RKO (cell line): ENCODE data around the gene FDX1.

Experiments
- DNase-seq: peaks from one replicate; pipeline ENCODE4 v3.0.0-alpha.2; 2016; ENCODE audit warnings: low spot score

The FDX1 gene

DNA sequence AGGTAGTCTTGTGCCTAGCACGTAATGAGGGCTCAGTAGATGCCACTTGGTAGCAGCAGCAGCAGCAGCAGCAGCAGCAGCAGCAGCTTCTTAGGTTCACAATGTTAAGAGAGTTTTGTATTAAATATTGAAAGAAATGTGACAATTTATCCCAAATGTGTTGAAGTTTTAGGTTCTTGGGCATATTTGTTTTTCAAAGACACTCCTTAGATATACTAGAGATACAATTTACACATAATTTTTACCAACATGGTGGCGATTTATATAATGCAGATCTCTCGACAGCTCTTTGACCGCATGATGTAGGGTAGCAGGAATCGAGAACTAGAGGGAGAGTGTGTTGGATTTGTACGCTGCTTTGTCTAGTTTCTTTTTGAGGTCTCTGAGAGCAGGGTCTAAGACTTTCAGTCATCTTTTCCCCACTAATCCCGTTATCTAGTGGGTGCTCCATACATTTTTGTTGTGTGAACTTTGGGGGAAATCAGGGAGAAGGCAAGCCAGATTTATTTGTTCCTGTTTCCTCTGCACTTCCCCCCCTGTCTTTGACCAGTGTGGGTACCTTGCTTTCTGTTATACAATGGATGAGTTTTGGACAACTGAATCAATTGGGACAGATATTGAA, 1.4 kb downstream of the FDX1 start:
- peak; percentile 52 for DNase-seq

DNA sequence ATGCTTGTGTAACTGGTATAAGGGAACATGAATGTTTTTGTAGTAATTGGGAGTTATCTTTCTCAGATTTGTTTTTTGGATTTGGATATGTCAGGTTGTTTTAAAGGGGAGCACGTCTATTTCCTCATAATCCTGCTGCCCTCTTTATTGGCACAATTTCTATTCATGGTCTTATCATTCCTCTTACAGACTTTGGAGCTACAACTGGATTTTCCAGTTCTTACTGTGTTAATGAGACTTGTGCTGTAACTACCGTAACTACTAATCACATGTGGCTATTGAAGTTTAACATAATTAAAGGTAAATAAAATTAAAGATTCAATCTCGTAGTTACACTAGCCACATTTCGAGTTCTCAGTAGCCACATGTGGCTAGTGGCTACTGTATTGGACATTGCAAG, 1.9 kb downstream of the FDX1 start:
- peak; percentile 12 for DNase-seq

DNA sequence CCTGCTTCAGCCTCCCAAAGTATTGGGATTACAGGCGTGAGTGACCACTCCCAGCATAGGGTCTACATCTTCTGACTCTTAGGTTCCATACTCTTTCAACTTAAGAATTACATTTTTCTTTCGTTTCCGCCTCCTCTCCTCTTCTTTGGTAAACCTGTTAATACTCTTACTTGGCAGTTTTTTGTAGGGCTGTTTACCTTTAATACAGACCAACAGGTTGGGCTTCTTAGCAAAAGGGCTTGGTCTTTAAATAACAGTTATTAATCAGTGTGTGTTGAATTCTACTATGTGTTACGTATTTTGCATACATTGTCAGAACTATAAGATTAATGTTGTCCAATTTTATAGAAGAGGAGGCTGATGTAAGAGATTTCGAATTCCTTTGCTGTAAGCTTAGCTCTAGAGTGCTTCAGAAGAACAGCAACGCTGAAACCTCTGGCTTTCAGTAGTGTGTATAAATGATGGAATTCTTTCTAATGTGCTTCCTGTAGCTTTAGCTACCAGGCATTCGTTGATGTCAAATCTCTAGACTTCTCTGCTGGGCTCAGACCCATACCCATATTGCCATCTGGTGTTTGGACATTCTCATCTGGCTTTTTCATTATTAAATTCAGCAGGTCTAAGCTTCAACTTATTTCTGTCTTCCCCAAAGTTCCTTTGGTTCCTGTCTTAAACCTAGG, 3.1 kb downstream of the FDX1 start:
- peak; percentile 22 for DNase-seq

DNA sequence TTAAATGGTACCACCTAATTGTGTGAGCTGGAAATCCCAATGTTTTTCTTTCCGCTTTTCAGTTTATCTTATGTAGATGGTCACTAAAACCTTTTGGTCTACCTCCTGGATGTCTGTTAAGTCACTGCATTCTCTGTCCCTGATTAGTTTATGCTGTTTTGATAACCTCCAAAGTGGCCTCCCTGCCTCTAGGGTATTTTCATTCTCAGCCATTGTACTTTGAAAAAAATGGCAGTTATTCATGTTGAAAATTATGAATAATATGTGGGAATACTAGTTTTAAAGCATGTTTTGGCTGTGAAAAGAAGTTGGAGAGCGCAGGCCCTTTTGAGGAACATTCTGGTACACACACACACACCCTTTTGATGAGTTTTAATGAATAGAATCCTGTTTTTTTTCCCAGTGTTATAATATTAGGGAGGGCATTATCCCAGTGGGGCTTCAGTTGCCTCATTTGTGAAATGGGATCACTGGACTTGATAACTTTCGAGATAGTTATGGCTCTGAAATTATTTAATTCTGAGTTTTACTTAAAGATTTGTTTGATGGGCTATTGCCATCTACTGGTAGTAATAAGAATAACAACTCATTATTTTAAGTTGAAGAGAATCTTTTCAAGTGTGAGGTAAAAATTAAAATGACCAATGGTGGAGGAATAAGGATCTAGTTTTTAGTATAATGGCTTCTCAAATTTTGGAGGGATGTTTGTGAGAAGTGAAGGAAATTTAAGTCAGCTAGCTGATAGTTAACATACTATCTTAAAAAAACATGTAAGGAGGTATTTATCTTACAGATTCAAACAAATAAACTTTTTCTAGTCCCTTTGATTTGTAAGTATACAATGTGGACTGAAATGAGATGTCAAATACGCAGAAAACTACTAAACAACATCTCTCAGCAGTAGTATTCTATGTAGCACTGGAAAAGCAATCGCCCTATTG, 3.9 kb downstream of the FDX1 start:
- DNase-seq = peak; percentile 68

DNA sequence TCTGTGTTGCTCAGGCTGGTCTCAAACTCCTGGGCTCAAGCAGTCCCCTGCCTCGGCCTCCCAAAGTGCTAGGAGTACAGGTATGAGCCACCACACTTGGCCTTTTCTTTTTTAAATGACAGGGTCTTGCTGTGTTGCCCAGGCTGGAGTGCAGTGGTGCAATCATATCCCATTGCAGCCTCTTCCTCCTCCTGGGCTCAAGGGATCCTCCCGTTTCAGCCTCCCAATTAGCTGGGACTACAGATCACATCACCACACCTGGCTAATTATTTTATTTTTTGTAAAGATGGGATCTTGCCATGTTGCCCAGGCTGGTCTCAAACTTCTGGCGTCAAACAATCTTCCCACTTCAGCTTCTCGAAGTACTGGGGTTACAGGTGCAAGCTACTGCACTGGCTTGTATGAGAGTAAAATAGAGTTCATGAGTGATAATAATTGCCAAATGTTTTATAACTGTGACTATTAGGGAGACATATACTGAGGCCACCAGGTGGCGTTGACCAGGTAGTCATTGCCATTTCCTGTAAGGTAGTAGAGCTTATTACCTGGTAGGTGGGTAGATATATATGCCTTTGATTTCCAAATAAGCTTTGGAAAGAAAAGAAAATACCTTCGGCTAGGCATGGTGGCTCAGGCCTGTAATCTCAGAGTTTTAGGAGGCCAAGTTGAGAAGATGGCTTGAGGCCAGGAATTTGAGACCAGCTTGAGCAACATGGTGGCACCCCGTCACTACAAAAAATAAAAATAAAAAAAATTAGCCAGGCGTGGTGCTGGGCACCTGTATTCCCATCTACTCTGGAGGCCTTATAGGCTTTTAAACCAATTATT, 5.4 kb downstream of the FDX1 start:
- DNase-seq = no peak

DNA sequence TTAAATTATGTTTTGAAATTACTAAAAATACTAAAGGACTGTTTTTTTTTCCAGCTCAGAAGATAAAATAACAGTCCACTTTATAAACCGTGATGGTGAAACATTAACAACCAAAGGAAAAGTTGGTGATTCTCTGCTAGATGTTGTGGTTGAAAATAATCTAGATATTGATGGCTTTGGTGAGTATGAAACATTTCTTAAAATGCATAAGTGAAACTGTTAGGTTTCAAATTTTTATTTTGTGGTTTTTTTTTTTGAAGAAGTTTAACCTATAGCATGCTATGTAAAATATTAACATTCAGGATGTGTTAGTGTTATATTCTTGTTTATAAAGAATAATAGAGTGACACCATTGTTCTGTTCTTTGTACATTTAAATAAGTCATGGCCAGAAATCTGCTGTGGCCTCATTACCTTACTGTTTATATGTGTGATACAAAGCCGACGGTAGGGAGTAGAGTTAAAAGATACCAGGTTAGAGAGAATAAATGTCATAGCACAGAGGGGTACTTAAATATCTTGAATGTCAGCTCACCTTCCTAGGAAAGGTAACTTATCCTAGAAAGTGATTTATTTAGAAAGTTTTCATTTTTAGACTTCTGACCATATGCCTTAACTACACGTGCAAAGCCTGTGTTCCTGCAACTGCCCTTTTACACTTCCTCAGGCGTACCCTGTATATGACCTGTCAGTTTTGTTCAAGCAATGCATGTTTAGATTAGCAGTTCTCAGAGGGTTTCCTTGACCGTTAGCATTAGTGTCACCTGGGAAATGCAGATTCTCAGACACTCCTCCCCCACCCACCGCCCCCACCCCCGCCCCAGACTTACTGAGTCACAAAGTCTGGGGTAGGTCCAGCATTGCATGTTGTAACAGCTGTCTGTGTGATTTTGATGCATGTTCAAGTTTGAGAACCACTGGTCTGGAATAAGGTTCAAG, 6.3 kb downstream of the FDX1 start:
- no peak for DNase-seq

DNA sequence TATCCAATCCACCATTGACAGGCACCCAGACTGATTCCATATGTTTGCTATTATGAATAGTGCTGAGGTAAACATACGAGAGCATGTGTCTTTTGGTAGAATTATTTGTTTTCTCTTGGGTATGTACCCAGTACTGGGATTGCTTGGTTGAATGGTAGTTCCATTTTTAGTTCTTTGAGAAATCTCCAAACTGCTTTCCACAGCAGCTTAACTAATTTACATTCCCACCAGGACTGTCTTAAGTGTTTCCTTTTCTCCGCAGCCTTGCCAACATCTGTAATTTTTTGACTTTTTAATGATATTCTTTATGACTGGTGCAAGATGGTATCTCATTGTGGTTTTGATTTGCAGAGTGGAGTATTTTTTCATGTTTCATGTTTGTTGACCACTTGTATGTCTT, 8.3 kb downstream of the FDX1 start:
- no peak for DNase-seq

DNA sequence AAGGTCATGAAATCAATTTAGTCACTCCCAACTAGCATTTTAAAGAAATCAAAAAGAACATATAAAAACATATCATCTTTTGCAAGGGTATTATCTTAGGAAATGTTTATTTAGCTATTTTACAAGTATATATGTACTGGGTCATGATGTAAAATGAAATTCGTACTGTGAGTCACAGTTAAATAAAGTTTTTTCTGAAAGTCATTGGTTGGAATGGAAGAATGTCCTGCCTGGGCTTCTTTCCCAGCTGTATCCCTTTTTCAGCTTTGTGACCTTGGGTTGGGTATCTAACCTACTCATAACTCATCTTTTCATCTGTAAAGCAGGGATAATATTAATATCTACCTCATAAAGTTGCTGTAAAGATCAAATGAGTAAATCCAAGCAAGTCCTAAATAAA, 15.7 kb downstream of the FDX1 start:
- no peak for DNase-seq

DNA sequence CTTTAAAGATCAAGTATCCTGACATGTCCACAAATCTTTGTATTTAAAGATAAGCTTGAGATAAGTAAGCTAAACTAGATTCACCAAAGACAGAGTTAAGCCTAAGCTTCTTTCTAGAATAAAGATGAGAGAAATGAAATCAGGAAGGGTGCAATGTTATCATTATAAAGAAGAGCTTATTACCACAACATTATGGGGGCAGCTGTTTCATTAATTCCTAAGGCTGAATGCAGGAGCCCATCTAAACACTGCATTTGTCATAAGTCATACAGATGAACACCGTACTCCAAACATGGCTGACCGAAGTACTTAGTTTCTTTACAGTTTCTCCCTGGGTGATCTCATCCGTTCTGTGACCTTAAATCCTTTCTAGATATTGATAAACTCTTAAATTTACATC, 16.3 kb downstream of the FDX1 start:
- DNase-seq = no peak

DNA sequence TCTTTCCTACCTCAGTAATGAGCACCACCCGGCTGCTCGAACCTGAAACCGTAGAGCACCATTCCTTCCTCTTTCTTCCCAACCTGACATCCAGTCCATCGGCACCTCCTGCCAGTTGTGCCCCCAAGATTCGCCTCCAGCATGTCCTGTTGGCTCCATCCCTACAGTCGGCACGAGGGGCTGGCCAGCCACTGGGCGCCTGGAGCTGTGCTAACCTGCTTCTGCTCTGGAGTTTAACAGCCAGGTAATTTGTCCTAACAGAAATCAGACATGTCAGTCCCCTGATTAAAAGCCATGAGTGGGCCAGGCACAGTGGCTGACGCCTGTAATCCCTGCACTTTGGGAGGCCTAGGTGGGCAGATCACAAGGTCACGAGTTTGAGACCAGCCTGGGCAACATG, 16.8 kb downstream of the FDX1 start:
- DNase-seq = no peak

DNA sequence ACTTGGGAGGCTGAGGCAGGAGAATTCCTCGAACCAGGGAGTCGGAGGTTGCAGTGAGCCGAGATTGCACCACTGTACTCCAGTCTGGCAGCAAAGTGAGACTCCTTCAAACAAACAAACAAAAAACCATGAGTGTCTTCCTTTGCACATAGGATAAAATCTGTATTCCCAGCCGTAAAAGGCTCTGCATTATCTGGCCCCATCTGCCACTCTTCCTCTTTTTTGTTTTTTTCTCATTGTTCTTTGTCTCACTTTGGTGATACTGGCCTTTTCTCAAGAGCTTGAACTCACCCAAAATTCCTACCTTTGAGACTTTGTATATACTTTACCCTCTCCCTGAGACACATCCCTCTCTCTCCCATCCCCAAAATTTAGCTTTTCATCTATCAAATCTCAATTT, 17.6 kb downstream of the FDX1 start:
- DNase-seq = no peak

DNA sequence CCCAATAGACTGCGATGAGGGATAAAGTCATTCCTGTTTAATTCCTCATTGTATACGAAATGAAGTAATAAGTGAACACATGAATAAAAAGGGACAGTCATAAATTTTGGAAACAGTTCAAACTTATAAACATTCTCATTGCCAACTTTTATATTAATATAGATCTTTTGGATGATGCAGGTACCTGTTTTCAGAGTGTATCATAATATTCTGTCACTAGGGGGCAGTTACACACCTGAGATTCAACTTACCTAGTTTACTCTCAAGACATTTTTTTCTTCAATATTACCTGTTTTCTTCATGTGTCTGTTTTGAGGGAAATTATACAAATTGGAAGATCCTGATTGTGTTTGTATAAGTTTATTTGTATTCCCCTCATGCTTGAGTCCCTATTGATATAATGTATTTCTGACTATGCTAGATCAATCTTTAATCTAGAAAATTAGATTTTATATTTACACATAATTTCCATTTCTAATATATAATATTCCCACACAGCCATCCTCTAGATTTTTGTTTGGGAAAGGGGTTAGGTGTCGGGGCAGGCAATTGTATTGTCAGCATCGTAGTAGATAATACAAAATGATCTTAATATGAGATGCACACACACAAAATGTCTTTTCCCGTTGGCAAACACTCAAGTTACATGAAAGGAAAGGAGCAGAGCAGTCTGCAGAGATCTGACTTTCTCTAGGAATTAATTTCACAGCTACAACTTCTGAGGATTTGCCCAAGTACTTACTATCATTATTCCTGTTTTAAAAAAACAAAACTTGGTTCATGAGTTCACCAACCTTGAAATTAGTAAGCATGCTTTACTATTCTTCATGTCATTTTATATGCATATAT, 18.4 kb downstream of the FDX1 start:
- DNase-seq = no peak

DNA sequence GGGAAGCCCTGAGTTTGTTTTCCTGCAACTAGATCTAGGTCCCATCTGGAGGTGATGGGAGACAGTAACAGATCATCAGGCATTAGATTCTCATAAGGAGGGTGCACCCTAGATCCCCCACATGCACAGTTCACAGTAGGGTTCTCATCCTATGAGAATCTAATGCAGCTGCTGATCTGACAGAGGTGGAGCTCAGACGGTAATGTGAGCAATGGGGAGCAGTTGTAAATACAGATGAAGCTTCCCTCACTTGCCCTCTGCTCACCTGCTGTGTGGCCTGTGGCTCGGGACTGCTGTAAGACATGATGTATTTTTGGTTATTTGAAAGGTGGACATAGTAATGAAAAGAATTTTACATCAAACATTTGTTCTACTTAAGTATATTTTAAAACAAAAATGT, 20.5 kb downstream of the FDX1 start:
- DNase-seq = no peak

DNA sequence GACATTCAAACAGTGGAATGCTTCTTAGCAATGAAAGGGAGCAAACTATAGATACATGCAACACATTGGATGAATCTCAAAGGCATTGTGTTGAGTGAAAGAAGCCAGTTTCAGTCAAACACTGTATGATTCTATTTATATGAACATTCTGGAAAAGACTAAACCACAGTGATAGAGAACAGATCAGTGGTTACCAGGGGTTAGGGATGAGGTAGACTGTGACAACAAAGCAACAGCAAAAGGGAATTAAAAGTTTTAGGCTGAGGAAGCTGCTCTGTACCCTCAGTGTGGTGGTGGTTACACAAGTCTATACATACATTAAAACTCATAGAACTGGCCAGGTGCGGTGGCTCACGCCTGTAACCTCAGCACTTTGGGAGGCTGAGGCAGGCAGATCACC, 23.0 kb downstream of the FDX1 start:
- DNase-seq = no peak

DNA sequence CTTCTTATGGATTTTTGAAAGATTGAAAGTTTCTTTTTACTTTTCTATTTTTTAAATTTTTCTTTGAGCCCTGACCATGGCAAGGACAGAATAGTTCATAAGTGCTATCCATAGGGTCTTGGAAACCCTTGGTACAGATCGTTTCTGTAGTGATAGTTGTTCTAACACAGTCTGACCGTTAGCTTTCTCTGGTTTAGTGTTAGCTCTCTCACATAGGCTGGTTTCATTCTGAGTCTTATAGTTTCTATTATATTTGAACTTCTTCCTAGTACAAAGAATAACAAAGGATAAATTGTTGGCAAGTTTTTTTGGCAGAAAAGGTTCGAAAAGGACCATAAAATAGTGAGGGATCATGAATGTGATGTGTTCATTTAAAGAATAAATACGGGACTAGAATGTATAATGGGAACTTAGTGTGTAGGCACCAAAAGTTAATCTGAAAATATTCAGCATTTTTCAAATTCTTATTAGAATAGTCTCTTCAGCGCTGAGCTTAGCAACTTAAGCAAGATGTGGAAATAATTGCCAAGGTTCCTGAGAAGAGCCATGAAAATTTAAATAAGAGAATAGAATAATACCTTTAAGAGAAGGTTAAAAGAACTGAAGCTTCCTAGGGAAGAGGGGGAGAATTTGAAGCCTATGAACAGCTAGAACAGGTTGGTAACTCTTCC, 24.1 kb downstream of the FDX1 start:
- no peak for DNase-seq

DNA sequence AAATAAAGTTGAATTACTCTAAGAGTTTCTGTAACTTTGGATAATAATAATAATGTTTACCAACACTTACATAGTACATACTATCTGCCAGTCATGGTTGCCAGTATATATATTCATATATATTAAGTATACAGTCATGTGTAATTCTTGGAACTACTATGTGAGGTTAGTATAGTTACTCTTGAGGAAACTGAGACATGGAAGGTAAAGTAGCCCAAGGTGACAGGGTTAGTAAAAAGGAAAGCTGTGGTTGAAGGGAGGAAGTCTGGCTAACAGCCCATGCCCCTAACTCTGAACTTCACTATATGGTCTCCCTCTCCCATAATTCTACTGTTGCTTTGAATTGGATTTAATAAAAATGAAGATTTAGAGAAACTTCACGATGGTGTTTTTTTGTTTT, 24.9 kb downstream of the FDX1 start:
- no peak for DNase-seq

DNA sequence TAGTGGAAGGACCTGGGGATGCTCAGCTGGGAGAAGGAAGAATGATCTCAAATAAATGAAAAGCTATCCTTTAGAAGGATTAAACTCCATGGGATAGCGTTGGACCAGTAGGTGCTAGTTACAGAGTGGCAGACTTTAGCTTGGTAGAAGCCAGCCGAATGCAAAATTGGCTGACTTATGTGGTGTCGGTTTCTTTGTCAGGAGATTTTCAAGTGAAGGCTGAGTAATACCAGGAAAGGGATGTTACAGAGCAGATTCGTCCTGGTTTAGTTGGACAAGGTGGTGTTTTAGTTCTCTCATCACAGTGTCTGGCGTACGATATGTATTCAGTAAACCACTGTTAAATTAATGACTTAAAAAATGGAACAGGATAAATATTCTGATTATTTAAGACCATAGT, 26.0 kb downstream of the FDX1 start:
- DNase-seq = no peak

DNA sequence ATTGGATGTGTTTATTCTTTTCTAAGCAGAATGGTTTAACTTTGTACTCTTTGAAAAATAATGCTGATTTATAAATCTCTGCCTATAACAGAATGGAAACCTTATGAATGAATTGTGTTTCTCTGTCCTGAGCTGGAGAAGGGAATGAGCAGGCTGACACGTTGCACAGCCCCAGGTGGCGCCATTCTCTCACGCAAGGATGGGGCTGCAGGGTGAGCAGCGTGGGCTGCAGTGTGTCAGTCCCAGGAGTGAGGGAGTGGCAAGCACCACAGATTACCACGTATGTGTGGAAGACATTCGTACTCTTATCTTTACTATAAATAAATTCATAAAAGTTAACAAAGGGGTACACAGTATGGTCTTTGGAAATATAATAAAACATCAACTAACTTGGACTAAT, 33.4 kb downstream of the FDX1 start:
- no peak for DNase-seq

DNA sequence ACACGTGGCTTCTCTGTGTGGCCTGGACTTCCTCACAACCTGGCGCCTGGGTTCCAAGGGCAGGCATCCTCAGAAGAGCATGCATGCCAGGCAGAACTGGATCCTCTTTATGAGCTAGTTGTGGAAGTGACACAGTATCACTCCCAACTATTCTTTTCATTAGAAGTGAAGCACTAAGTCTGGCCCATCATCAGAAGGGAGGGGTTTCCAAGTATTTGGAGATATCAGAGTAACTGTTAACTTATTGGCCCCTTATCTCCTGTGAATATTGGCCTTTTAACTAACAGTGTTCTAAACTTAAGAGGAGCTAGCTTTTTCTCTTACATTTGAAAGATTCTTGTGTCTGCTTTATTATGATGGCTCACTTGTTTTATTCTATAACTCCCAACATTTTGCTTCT, 35.5 kb downstream of the FDX1 start:
- DNase-seq = no peak

DNA sequence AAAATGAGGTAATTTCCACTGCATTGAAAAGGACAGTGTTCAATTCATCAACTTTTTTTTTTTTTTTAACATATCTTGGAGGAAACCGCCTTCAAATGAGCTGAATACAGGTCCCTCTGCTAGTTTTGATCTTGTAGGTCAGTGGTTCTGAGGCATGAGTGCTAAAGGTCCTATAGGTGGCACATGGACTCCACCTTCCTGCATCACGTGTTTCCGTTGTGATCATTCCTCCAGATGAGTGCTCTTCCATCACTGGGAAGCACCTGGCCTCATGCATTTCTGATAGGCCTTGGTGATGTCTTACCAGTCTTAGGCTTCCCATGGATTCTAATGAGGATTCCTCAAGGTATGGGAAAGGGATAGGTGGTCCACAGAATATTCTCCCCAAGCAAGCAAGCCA, 37.8 kb downstream of the FDX1 start:
- no peak for DNase-seq
